Measurements from ENCODE around the gene TCF7L1. TPM values are rescaled to one million over a fixed set of nuclear protein-coding genes. Genes with fewer than 3 reads are reported as not detected.

Gene TCF7L1
- total RNA-seq, 1 experiment from 2014 or later = 1.1 TPM

DNA sequence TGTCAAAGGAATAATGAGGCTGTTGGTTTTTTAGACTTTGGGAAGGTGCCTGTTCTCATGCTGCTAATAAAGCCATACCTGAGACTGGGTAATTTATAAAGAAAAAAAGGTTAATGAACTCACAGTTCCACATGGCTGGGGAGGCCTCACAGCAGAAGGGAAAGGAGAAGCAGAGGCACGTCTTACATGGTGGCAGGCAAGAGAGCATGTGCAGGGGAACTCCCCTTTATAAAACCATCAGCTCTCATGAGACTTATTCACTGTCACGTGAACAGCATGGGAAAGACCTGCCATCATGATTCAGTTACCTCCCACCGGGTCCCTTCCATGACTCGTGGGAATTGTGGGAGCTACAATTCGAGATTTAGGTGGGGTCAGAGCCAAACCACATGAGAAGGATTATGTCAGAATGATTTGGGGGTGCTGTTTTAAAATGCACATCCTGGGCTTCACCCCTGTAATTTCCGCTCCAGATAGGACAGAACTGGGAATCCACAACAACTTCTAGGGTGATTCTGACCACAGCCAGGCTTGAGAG is 37.8 kb downstream of the TCF7L1 start:
- CTCF ChIA-PET = no interaction called here
- BruUV-seq (replicated peaks) = no TSS peak
- H3K27me3 Mint-ChIP-seq (ENCODE audit: insufficient read depth, unreplicated experiment) = no peaks in the 10 kb centered on the region
- no peaks in the 10 kb centered on the region for H3K4me1 Mint-ChIP-seq (ENCODE audit: insufficient read depth, unreplicated experiment)
- POLR2A ChIA-PET = no interaction called here
- no peak overlapping the region for H3K27ac Mint-ChIP-seq (ENCODE audit: low read depth, unreplicated experiment)
- no peaks in the 10 kb centered on the region for H3K36me3 Mint-ChIP-seq (ENCODE audit: insufficient read depth, unreplicated experiment)
- no peaks in the 10 kb centered on the region for H3K9me3 Mint-ChIP-seq (ENCODE audit: unreplicated experiment)
- no peak overlapping the region for H3K4me3 Mint-ChIP-seq (ENCODE audit: unreplicated experiment)
- intact Hi-C loops (cut with micrococcal nuclease) = no loop called here
- TF ChIP-seq, protein P1, sequence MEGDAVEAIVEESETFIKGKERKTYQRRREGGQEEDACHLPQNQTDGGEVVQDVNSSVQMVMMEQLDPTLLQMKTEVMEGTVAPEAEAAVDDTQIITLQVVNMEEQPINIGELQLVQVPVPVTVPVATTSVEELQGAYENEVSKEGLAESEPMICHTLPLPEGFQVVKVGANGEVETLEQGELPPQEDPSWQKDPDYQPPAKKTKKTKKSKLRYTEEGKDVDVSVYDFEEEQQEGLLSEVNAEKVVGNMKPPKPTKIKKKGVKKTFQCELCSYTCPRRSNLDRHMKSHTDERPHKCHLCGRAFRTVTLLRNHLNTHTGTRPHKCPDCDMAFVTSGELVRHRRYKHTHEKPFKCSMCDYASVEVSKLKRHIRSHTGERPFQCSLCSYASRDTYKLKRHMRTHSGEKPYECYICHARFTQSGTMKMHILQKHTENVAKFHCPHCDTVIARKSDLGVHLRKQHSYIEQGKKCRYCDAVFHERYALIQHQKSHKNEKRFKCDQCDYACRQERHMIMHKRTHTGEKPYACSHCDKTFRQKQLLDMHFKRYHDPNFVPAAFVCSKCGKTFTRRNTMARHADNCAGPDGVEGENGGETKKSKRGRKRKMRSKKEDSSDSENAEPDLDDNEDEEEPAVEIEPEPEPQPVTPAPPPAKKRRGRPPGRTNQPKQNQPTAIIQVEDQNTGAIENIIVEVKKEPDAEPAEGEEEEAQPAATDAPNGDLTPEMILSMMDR (IDR thresholded peaks at IDR 0.05; ENCODE audit: unreplicated experiment) = no peak
- DNase-seq (ENCODE audit: unreplicated experiment) = no peak

DNA sequence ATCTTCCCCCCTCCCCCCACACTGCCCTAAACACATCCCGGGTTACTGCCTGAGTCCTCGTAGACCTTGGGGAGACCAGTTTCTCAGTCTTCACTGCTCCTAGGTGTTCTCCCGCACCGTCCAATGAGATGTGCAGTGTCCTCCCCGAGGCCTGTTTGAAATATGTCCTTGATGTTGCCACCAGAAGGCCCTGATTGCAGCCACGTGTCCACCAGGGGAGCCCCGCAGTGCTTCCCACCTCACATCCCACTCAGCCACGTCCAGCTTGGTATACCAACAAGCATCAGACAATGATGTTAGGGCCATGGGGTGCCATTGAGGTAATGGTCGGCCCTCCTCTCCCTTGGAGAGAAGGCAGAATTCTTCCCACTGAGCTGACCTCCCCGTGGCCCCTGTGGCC is 38.7 kb downstream of the TCF7L1 start:
- no peak overlapping the region for H3K27ac Mint-ChIP-seq (ENCODE audit: low read depth, unreplicated experiment)
- no peak for DNase-seq (ENCODE audit: unreplicated experiment)
- ChIA-PET CTCF (interaction anchor here (0.5 to 1.1 kb wide), 2 partner anchors 20 to 1290 kb away, joined by 3 read pairs; no protein-coding TSS in a partner anchor), POLR2A (no interaction called here)
- no peak overlapping the region for H3K4me3 Mint-ChIP-seq (ENCODE audit: unreplicated experiment)
- intact Hi-C loops (cut with micrococcal nuclease) = no loop called here
- no peaks in the 10 kb centered on the region for H3K36me3 Mint-ChIP-seq (ENCODE audit: insufficient read depth, unreplicated experiment)
- no peaks in the 10 kb centered on the region for H3K27me3 Mint-ChIP-seq (ENCODE audit: insufficient read depth, unreplicated experiment)
- no TSS peak for BruUV-seq (replicated peaks)
- no peaks in the 10 kb centered on the region for H3K9me3 Mint-ChIP-seq (ENCODE audit: unreplicated experiment)
- TF ChIP-seq, protein P1 (IDR thresholded peaks at IDR 0.05; ENCODE audit: unreplicated experiment) = no peak
- H3K4me1 Mint-ChIP-seq (ENCODE audit: insufficient read depth, unreplicated experiment) = no peaks in the 10 kb centered on the region

- no peaks in the 10 kb centered on the region for H3K4me1 Mint-ChIP-seq (ENCODE audit: insufficient read depth, unreplicated experiment)
- intact Hi-C loops (cut with micrococcal nuclease) = no loop called here
- DNase-seq (ENCODE audit: unreplicated experiment) = no peak
- BruUV-seq (replicated peaks) = no TSS peak
- POLR2A ChIA-PET = no interaction called here
- TF ChIP-seq, protein P1 (IDR thresholded peaks at IDR 0.05; ENCODE audit: unreplicated experiment) = no peak
- no peaks in the 10 kb centered on the region for H3K36me3 Mint-ChIP-seq (ENCODE audit: insufficient read depth, unreplicated experiment)
- H3K4me3 Mint-ChIP-seq (ENCODE audit: unreplicated experiment) = no peak overlapping the region
- no peak overlapping the region for H3K27ac Mint-ChIP-seq (ENCODE audit: low read depth, unreplicated experiment)
- CTCF ChIA-PET = no interaction called here
- no peaks in the 10 kb centered on the region for H3K9me3 Mint-ChIP-seq (ENCODE audit: unreplicated experiment)
- H3K27me3 Mint-ChIP-seq (ENCODE audit: insufficient read depth, unreplicated experiment) = no peaks in the 10 kb centered on the region
Observed at GRCh38 chr2:85173909-85174308, 40.7 kb downstream of the TCF7L1 start.

DNA sequence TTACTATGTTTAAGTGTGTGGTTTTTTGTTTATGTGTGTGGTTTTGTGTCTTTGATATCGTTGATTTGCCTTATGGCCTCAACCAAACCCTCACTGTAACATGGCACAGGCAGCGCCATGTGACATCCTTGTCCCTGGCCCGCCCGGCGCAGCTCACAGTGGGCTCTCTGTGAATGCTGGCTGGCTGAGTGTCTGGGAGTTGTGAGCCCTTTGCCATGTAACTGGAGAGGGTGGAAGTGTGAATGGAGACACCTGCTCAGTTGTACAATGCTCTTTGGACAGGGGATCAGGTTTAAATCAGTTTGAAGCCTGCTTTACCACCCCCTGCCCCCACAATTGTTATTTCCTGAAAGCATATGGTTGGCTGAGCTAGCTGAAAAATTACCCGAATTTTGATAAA is 41.8 kb downstream of the TCF7L1 start:
- Mint-ChIP-seq H3K4me1 (ENCODE audit: insufficient read depth, unreplicated experiment) (no peaks in the 10 kb centered on the region), H3K36me3 (ENCODE audit: insufficient read depth, unreplicated experiment) (no peaks in the 10 kb centered on the region), H3K27ac (ENCODE audit: low read depth, unreplicated experiment) (no peak overlapping the region), H3K4me3 (ENCODE audit: unreplicated experiment) (no peak overlapping the region), H3K27me3 (ENCODE audit: insufficient read depth, unreplicated experiment) (no peaks in the 10 kb centered on the region), H3K9me3 (ENCODE audit: unreplicated experiment) (no peaks in the 10 kb centered on the region)
- TF ChIP-seq, protein P1 (IDR thresholded peaks at IDR 0.05; ENCODE audit: unreplicated experiment) = no peak
- intact Hi-C loops (cut with micrococcal nuclease) = no loop called here
- ChIA-PET CTCF (no interaction called here), POLR2A (no interaction called here)
- BruUV-seq (replicated peaks) = no TSS peak
- DNase-seq (ENCODE audit: unreplicated experiment) = no peak
